Inferior parietal cortex (tissue), 1 donor: ENCODE data around the gene ZNF365.

Experiments
- DNase-seq: peaks from one replicate; pipeline ENCODE4 v3.0.0-alpha.2; 2016; ENCODE audit errors: extremely low spot score

The ZNF365 gene

DNA sequence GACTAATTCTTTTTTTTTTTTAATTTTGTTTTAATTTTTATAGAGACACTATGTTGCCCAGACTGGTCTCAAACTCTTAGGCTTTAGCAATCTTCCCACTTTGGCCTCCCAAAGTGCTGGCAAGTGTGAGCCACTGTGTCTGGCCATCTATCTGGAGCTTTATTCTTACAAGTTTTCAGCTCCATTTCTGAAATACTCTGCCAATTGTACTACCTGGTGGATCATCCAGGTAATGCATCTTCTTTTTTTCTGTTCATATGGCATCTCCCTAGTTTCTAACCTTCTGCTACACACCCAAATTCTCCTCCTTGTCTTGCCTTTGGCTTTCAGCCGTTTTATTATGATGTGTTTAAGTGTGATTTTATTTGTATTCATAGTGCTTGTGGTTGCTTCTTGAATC is 40.2 kb downstream of the ZNF365 start:
- no peak for DNase-seq

DNA sequence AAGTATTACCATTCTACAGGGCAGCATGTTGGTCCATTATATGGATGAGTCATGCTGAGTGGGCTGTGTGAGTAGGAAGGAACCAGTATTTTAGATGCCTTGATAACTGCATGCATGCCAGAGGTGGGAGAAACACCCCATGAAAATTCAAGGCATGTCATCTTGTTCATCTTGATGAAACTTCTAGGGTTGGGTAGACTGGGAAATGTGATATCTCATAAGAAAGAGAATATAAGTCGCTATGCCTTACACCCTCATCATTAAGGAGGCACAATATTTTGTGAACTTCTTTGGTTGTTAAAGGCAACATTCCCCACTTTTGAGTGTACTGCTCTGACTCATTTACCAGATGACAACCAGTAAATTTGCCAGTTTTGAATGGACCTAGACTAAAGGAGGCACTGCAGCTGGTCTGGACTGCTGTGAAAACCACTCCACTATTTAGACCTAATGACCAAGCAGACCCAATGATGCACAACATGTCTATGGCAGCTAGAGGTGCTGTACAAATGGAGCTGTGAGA is 48.0 kb downstream of the ZNF365 start:
- no peak for DNase-seq

DNA sequence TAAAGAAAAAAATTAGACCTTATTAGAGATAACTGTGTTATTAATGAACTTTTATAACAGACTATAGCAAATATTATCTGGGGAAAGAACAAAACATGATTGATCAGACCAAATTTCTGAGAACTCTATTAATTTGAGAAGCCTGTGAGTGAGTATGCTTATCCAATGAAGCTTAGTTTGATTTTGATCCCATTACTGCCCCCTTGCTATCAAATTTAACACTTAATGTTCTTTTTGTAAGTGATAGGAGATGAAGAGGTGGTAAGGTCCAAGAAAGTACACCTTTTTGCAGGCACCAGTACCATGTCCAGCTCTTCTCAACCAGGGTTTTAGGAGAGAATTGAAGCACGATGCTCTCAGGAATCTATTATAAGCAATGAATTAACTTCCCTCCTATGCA is 49.9 kb downstream of the ZNF365 start:
- DNase-seq = no peak

DNA sequence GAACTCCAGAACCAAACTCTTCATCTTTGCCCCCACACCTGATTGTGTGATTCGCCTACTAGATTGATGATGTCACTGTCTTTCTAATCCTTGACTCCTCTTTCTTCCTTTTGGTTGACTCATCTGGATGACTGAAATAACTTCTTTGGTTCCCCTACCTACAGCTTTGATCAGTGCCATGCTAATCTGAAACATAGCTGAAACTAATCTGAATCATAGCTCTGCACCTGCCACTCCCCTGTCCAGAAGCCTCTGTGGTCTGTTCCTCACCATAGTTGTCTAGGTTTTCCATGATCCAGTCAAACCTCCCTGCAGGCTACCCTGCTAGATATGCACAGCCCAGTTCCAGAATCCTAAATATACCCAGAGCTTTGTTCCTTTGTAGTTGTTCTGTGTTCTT is 51.9 kb downstream of the ZNF365 start:
- DNase-seq = no peak

DNA sequence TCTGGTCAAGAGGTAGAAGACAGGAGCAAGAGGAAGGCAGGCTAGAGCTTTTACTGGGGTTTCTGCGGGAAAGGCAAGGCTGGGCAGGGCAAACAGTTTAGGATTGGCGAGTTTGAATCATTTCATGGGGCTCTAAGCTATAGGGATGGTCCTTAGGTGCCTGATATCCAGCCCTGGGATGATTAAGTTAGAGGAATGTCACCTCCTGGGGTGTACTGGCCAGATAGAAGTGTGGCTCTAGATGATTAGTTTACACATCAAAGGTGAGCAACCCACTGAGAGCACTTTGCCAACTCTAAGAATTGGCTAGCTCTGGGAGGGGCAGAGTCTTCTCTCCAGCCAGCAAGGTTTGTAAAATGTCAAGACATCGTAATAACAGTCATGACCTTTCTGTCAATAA is 52.4 kb downstream of the ZNF365 start:
- DNase-seq = no peak

DNA sequence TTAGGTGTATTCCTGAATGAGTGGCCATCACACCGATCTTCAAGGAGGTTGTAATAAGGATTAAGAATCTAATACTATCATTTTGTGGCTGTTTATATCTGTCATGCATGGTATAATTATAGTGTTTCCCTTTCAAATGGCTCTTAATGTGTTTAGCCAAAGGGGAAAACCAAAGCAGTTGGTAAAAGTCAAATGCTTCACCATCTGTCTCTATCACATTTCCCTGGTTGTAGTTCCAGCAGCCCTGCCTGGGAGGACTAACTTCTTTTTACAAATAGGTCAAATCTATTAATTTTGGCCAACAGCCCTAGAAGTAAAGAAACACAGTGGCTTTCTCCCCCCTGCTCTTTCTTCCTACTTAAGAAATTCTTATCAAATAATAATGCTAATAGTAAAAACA is 56.7 kb downstream of the ZNF365 start:
- no peak for DNase-seq

DNA sequence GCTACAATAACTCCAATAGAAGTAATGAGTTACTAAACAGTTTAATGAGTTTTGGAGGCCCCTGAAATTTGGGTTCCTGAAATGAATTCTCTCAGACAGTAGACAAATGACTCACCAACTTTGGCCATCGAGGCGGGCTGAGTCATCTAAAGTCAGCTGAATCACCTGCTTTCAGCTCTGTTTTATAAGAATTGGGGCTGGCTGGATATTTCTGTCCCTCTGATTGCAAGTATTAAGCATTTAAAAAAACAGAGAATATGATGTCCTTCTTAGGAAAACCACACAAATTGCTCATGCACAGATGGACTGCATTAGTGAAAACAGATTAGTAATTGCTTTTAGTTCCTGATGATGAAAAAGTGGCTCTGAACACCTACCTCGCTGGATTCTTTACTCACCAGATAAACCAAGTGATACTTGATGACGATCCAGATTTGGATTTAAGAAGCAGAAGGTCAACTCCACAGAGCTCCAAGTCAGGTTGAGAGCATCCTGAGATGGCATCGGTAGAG is 59.1 kb downstream of the ZNF365 start:
- DNase-seq = peak; percentile 55

DNA sequence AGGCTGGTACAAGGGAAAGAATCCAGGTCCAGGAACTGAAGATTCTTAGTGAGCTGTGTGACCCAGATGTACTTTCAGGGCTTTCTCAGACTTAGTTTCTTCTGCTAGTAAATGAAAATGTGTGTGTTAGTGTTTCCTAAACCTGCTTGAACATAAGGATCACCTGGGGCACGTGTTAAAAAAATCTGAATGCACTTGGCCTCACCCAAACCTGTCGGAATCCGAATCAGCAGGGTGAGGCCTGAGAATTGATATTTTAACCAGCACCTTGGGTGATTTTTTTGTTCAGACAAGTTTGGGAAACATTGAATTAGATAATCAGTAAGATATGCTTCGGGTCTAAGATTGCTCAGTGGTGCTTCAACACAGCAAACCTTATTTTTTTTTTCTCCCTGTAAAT is 59.7 kb downstream of the ZNF365 start:
- no peak for DNase-seq

DNA sequence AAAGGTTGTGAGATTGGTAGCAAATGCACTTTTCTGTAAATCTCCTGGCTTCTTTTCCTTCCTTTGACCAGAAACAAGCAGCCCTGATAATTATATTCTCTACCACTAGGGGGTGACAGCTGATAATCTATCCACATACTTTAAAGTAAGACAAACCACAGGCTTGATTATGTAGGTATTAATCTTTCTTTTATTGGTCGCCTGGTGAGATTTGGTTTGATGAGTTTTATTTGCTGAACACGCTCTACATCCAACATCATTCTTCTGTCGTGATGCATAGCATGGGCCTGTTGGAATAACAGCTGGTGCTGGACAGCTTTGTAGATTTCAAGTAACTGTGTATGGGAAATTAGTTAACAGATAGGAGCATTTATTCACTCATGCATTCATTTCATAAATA is 63.5 kb downstream of the ZNF365 start:
- DNase-seq = peak; percentile 90

DNA sequence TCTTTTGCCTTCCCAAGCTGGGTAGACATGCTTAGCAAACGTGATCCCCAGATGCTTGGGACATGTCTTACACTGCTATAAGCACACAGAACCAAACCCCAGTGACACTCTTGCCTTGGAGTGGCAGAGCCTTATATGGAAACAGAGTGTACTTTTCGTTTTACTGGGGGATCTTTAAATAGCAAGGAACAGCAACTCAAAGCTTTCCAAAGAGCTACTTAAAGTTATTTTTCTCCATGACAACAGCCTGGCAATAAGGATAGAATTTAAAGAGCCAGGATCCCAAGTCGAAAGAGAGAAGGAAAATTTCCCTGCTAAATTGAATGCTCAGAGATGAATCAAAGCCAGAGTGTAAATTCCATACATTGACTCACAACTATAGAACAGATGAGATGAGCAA is 67.8 kb downstream of the ZNF365 start:
- DNase-seq = peak; percentile 53

DNA sequence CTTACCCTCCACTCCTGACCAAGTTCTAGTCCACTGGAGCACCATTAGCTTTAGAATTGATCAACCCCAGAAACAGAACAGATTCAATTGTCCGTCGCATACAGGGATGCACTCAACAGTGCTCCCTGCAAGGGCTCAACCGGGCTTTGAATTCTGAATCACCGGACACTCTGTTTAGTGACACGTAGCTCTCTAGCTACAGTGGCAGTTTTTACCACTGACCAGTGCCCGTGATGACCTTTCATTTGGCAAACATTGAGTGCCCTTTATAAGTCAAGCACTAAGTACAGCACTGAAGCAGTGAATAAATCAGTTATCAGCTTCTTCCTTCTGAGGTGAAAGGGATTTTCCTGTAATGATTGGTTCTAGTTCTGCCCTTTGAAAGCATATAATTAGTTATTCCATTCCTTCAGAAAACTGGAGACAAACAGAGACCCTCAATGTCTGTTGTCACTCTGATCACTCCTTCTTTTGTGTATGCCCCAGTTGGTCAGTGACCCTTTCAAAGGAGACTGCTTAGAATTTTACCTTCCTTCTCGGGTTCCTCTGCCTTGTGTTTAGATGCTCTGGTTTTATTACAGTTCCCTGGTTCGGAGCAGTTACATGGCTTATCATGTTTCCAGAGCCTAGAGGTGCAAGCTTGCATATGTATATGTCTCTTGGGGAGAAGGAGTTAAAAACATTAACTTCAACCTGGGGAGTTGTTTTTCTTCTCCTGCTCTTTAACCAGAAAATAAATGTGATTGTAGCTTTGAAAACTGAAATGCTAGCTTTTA is 68.9 kb downstream of the ZNF365 start:
- DNase-seq = no peak

DNA sequence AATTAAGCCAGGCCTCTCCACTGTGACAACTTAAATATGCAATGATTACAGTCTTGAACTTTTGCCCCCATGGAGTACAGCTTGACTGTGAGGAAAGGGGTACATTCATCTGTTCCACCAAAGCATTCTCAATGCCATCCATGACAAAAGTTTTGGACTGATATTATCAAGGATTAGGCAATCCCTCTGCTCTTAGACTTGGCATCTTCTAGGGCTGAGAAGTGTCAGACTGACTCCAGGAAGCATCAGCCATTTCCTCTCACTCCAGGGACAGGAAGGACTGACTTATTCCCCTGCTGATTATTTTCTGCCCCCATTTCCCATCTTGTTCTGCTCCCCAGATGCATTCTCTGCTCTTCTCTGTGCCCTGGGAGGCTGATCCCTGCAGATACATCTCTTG is 69.7 kb downstream of the ZNF365 start:
- no peak for DNase-seq

DNA sequence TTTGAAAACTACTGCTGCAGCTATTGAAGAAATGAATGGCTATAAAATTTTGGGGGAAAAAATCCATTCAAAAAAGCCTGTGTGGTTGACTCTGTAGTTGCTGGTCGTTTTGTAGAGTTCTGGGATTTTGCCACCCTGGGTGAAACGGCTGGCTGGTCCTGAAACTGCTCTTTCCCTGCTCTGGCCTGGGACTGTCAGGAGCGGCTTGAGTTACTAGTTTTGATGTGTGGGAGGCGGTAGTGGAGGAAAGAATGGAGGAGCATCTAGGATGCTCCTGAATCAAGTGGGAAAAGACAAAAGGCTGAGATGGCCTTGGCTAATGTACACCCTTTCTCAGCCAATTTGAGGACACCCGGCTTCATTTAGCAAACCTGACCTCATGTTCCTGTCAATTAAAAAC is 72.5 kb downstream of the ZNF365 start:
- DNase-seq = no peak

DNA sequence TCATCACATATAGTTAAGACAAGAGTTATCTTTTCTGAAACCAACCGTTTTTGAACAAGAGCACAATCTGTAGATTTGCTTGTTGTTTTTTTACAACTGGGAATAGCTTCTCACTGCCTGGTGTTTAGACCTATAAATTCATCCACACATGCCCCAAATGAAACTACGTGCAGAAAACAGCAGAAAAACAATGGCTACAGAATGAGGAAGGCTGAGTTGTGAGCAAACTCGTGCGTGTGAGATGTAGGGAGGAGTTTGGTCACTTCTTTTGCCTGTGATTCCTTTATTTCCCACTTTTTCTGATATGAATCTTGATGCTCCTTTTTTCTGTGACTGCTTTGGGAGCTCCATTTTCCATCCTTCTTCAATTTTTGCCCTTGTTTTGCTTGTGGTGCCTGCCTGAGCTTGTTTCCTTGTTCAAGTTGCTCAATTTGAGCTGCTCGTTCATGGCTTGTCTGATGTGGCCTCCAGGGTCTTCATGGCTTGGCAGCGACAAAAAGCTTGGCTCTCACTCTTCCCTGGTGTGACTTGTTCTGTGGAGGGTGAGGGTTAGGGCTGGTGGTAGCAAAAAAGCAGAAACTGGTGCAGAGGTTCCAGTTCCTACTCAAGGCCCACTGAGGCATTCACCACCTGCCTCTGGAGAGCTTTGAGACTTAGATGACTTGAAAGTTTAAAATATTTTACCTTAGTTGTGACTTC is 76.9 kb downstream of the ZNF365 start:
- DNase-seq = no peak

DNA sequence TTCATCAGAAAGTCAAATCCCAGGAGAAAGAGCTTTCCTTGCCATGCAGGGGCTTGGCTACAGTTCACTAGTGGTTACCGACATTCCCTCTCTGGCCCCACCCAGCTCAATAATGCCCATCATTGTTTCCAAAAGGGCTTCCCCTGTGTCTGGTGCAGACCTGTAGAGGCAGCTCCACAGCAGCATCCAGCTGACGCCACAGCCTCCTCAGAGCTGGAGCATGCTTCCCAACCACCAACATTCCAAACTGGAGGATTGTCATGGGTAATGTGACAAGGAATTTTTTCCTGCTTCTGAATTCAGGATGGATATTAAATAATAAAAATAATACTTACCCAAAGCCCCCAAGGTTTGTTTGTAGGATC is 77.4 kb downstream of the ZNF365 start:
- no peak for DNase-seq
